Caco-2 (cell line): ENCODE results near the gene ALOX12B. TPM values are rescaled to one million over a fixed set of nuclear protein-coding genes. Genes with fewer than 3 reads are reported as not detected.

Experiments used
- BruUV-seq: library from RNA; stranded (reverse); fragments of 400-500 nt; replicated peaks from 2 replicates; lab custom pipeline; 2021; lab: Mats Ljungman, UMichigan
- CTCF ChIA-PET: fragments of 300-600 bp; sonication (Branson Sonifier 250); formaldehyde crosslinking; loops from one replicate; lab custom pipeline; 2022; ENCODE audit warnings: antibody characterized with exemption; lab: Charles Lee
- POLR2A ChIA-PET: fragments of 300-600 bp; sonication (Branson Sonifier 250); formaldehyde crosslinking; loops from one replicate; lab custom pipeline; 2022; ENCODE audit warnings: antibody characterized with exemption; lab: Charles Lee
- DNase-seq, 2 experiments: peaks; one replicate each; pipeline versions ENCODE4 v3.0.0 to v3.0.0-alpha.2; 2020 to 2022
- H3K27me3 ChIP-seq: replicated peaks from 2 replicates; pipeline ENCODE4 v1.6.0; 2011; ENCODE audit warnings: low read length; ENCODE audit not compliant: control insufficient read depth, insufficient read depth
- H3K36me3 ChIP-seq: 2 replicates; pipeline ENCODE4 v1.5.1; 2011; ENCODE audit warnings: low read length; ENCODE audit not compliant: control insufficient read depth, insufficient read depth
- H3K4me1 ChIP-seq: fragments of 250-450 bp; sonication (Bioruptor Pico); 2 replicates; pipeline ENCODE4 v1.5.1; 2020; ENCODE audit warnings: mild to moderate bottlenecking
- H3K4me3 ChIP-seq: 2 replicates; pipeline ENCODE4 v1.5.1; 2011; ENCODE audit warnings: low read depth, mild to moderate bottlenecking, control low read depth, low read length
- H3K9me3 ChIP-seq: fragments of 250-450 bp; sonication (Bioruptor Pico); 2 replicates; pipeline ENCODE4 v1.5.1; 2020; ENCODE audit warnings: mild to moderate bottlenecking, moderate library complexity
- H3K27ac Mint-ChIP-seq: one replicate; pipeline ENCODE4 v1.8.0; 2022; ENCODE audit warnings: mixed read lengths; ENCODE audit not compliant: unreplicated experiment
- H3K27me3 Mint-ChIP-seq: one replicate; pipeline ENCODE4 v1.8.0; 2022; ENCODE audit warnings: mixed read lengths; ENCODE audit not compliant: insufficient read depth, unreplicated experiment
- H3K36me3 Mint-ChIP-seq: one replicate; pipeline ENCODE4 v1.8.0; 2022; ENCODE audit warnings: mild to moderate bottlenecking, mixed read lengths; ENCODE audit not compliant: insufficient read depth, unreplicated experiment
- H3K4me1 Mint-ChIP-seq: one replicate; pipeline ENCODE4 v1.8.0; 2022; ENCODE audit warnings: low read depth, mixed read lengths; ENCODE audit not compliant: unreplicated experiment
- H3K4me3 Mint-ChIP-seq: one replicate; pipeline ENCODE4 v1.8.0; 2022; ENCODE audit warnings: mild to moderate bottlenecking, moderate library complexity, mixed read lengths; ENCODE audit not compliant: unreplicated experiment
- H3K9me3 Mint-ChIP-seq: one replicate; pipeline ENCODE4 v1.8.0; 2022; ENCODE audit warnings: mixed read lengths; ENCODE audit not compliant: unreplicated experiment
- intact Hi-C: fragments of 100-400 bp; cut with micrococcal nuclease; formaldehyde crosslinking; loops from one replicate; pipeline ENCODE4 v1.10.0; 2022; ENCODE audit not compliant: unreplicated experiment
- total RNA-seq: library from RNA; stranded (reverse); gene quantifications from 2 replicates; pipeline ENCODE4 v1.2.3, GENCODE V29; 2022
- TF ChIP-seq, protein P1 (sequence below), 2 experiments: fragments of 200-600 bp in 1 of 2; IDR thresholded peaks; 1 replicate in 1 of 2; 2 replicates in 1 of 2; pipeline versions ENCODE4 v1.5.1 to v1.8.0; 2011 to 2022; ENCODE audit warnings: antibody characterized with exemption in 1 of 2, control low read depth in 1 of 2, inconsistent platforms in 1 of 2, low read depth in 1 of 2, low read length in 1 of 2, mild to moderate bottlenecking in 1 of 2, moderate library complexity in 1 of 2; ENCODE audit not compliant: insufficient read depth in 1 of 2, severe bottlenecking in 1 of 2, unreplicated experiment in 1 of 2

Gene ALOX12B
- total RNA-seq, 1 experiment from 2014 or later, result 0.34 TPM

DNA sequence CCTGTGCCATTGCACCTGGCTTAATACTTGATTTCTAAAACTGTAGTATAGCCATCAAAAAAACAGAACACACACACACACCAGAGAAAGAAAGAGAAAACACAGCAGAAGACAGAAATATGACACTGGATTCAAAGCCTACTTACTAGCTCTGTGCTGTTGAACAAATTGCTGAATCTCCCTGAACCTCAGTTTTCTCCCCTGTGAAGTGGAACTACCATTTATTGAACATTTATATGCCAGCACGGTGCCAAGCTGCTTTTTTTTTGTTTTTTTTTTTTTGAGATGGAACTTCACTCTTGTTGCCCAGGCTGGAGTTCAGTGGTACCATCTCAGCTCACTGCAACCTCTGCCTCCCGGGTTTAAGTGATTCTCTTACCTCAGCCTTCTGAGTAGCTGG is 13.2 kb upstream of the ALOX12B start:
- TF ChIP-seq, protein P1, sequence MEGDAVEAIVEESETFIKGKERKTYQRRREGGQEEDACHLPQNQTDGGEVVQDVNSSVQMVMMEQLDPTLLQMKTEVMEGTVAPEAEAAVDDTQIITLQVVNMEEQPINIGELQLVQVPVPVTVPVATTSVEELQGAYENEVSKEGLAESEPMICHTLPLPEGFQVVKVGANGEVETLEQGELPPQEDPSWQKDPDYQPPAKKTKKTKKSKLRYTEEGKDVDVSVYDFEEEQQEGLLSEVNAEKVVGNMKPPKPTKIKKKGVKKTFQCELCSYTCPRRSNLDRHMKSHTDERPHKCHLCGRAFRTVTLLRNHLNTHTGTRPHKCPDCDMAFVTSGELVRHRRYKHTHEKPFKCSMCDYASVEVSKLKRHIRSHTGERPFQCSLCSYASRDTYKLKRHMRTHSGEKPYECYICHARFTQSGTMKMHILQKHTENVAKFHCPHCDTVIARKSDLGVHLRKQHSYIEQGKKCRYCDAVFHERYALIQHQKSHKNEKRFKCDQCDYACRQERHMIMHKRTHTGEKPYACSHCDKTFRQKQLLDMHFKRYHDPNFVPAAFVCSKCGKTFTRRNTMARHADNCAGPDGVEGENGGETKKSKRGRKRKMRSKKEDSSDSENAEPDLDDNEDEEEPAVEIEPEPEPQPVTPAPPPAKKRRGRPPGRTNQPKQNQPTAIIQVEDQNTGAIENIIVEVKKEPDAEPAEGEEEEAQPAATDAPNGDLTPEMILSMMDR (IDR thresholded peaks at IDR 0.05; ENCODE audit: insufficient read depth in 1 of 2, low read depth in 1 of 2, low read length in 1 of 2, severe bottlenecking in 1 of 2, unreplicated experiment in 1 of 2), result no peak
- H3K4me1 Mint-ChIP-seq, result peaks cover 1% of the 10 kb centered on the region
- no peaks in the 10 kb centered on the region for H3K36me3 ChIP-seq
- no TSS peak for BruUV-seq
- H3K27me3 Mint-ChIP-seq, result no peaks in the 10 kb centered on the region
- no peak overlapping the region for H3K4me3 Mint-ChIP-seq
- no peak overlapping the region for H3K27ac Mint-ChIP-seq
- POLR2A ChIA-PET, result no interaction called here
- no peaks in the 10 kb centered on the region for H3K9me3 ChIP-seq
- H3K4me1 ChIP-seq, result no peaks in the 10 kb centered on the region
- no peak for DNase-seq
- CTCF ChIA-PET, result interaction anchor here (0.6 to 0.7 kb wide), 2 partner anchors 11 to 42 kb away, joined by 3 read pairs; no protein-coding TSS in a partner anchor
- H3K9me3 Mint-ChIP-seq, result no peaks in the 10 kb centered on the region
- intact Hi-C loops, result no loop called here
- H3K36me3 Mint-ChIP-seq, result no peaks in the 10 kb centered on the region
- no peaks in the 10 kb centered on the region for H3K27me3 ChIP-seq
- H3K4me3 ChIP-seq, result no peak overlapping the region

DNA sequence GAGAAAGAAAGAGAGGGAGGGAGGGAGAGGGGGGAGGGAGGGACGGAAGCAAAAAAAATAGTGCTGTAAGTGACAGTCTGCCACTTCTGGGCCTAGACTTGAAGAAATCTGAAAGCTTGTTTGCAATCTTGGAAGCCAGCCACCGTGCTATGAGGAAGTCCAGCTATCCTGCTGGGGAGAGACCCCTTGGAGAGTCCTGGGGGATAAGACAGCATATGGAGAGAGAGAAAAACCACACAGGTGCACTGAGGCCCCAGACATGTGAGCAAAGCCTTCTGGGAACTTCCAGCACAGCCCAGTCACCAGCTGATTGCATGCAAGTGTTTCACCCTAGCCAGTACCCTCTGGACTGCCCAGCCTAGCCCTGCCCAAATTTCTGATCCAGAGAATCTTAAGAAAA is 12.6 kb upstream of the ALOX12B start:
- H3K27ac Mint-ChIP-seq, result no peak overlapping the region
- H3K9me3 Mint-ChIP-seq, result no peaks in the 10 kb centered on the region
- H3K4me3 Mint-ChIP-seq, result no peak overlapping the region
- H3K27me3 ChIP-seq, result no peaks in the 10 kb centered on the region
- H3K9me3 ChIP-seq, result no peaks in the 10 kb centered on the region
- no peak overlapping the region for H3K4me3 ChIP-seq
- no peak for DNase-seq
- no TSS peak for BruUV-seq
- no peaks in the 10 kb centered on the region for H3K4me1 Mint-ChIP-seq
- intact Hi-C loops, result no loop called here
- CTCF ChIA-PET, result no interaction called here
- H3K36me3 Mint-ChIP-seq, result no peaks in the 10 kb centered on the region
- H3K27me3 Mint-ChIP-seq, result no peaks in the 10 kb centered on the region
- POLR2A ChIA-PET, result no interaction called here
- no peaks in the 10 kb centered on the region for H3K36me3 ChIP-seq
- TF ChIP-seq, protein P1 (IDR thresholded peaks at IDR 0.05; ENCODE audit: insufficient read depth in 1 of 2, low read depth in 1 of 2, low read length in 1 of 2, severe bottlenecking in 1 of 2, unreplicated experiment in 1 of 2), result no peak
- no peaks in the 10 kb centered on the region for H3K4me1 ChIP-seq

DNA sequence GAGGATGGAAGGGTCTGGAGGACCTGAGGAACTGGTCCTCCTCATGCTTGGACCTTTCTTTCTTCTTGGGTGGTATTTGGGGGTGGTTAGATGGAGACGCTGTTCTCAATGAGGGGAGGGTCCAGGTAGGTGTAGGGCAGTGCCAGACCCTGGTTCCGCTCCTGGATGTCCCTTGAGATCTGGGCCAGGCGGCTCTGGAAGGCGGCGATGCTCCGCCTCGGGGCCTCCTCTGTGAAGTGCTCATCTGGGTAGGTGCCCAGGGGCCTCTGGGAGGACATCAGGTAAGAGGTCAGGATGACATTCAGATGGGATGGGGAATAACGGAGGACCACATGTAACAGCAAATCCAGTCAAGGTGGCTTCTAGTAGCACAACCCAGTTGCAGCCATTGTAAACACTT is 9.0 kb upstream of the ALOX12B start:
- no TSS peak for BruUV-seq
- Histone ChIP-seq H3K9me3 (no peaks in the 10 kb centered on the region), H3K27me3 (no peaks in the 10 kb centered on the region), H3K4me3 (no peak overlapping the region), H3K36me3 (no peaks in the 10 kb centered on the region), H3K4me1 (no peaks in the 10 kb centered on the region)
- H3K36me3 Mint-ChIP-seq, result no peaks in the 10 kb centered on the region
- TF ChIP-seq, protein P1 (IDR thresholded peaks at IDR 0.05; ENCODE audit: insufficient read depth in 1 of 2, low read depth in 1 of 2, low read length in 1 of 2, severe bottlenecking in 1 of 2, unreplicated experiment in 1 of 2), result no peak
- POLR2A ChIA-PET, result no interaction called here
- no peaks in the 10 kb centered on the region for H3K4me1 Mint-ChIP-seq
- no peaks in the 10 kb centered on the region for H3K27me3 Mint-ChIP-seq
- no peaks in the 10 kb centered on the region for H3K9me3 Mint-ChIP-seq
- no peak for DNase-seq
- no peak overlapping the region for H3K27ac Mint-ChIP-seq
- intact Hi-C loops, result no loop called here
- no peak overlapping the region for H3K4me3 Mint-ChIP-seq
- CTCF ChIA-PET, result no interaction called here
